Activated CD4-positive, alpha-beta T cell treated with anti-CD3 and anti-CD28 coated beads for 1 hour (primary cell): ENCODE measurements around the gene ADAMTSL1.
"Not testable (repeated sequence)": the region's sequence is repeated elsewhere in the genome, so short reads cannot be mapped to it uniquely, and the experiment has no call there.

Experiments used
- DNase-seq: peaks from one replicate; pipeline ENCODE4 v3.0.0-alpha.2; 2020

Gene ADAMTSL1

DNA sequence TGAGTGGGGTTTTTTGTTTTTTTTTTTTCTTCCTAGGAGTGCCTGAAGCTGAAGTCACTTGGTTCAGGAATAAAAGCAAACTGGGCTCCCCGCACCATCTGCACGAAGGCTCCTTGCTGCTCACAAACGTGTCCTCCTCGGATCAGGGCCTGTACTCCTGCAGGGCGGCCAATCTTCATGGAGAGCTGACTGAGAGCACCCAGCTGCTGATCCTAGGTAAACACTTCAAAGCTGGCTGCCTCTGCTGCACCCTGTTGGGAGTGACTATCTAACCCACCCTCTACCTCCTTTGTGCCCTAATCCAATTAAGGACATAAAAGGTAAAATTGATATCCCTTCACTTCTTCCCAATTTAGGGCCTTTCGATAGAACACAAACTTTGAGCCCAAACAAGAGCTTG, 352.3 kb downstream of the ADAMTSL1 start:
- no peak for DNase-seq

DNA sequence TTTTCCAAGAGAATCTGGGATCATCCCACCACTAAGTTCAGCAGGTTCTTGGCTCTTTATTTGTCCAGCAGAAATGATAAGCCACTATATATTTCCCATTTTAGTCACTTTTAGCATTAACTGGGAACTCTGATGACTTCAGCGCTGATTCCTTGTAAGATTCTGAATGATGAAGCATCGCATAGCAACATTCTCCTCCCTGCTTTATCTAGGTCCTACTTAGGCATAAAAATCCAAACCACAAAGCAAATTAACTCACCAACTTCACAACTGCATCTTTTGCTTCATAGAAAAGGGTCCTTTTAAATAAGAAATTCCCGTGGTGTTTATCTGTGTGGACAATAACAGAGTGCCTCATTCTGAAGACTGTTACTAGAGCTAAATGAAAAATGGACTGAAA, 355.1 kb downstream of the ADAMTSL1 start:
- DNase-seq: no peak

- no peak for DNase-seq
These were observed 355.9 kb downstream of the ADAMTSL1 start for GRCh38 chr9:18829873-18830272.

DNA sequence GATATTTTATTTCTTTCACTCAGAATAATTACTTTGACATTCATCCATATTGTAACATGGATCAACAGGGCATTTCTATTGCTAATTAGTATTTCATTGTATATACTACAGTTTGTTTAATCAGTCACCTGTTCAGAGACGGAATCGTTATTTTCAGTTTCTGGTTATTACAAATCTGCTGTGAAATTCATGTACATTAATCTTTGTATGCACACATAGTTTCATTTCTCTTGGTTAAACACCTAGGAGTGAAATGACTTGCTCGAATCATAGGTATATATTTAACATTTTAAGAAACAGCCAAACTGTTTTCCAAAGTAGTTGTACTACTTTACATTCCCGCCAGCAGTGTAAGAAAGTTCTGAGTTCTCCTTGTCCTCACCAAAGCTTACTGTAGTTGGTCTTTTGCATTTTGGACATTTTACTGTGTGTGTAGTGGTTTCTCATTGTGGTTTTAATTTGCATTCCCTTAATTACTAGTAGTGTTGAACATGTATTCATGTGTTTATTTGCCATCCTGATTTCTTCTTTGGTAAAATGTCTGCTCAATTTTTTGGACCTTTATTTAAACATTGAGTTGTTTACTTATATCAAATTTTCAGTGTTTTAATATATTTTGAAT, 360.9 kb downstream of the ADAMTSL1 start:
- DNase-seq: no peak

GRCh38 chr9:18837402-18837801, 363.4 kb downstream of the ADAMTSL1 start:
- DNase-seq: no peak

DNA sequence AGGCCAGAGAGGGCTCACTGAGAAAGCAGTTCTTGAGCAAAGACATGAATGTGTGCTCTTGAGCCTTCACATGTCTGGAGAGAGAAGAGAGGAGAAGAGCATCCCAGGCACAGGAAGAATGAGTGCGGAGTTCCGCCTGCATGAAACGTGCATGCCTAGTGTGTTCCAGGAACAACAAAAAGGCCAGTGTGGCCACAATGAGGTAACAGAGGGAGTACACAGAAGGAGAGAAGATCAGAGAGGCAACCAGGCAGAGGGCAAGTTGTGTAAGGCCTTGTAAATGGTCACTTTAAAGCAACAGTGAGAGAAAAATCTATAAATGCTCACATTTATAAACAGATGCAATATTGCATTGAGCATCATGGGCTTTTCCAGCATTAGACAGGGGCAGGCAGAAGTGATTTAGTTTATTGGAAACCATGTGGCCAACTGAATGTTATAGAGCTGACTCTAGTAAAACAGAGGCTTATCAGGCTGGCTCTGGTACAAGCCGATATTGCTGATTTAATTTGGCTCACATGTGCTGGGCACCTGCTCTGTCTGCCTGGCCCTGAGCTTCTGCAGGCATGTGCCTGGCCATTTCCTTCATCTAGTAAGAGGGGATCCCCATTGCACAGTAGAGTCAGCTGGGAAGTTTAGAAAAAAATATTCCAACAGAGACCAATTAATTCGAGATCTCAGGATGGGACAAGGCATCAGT, 373.8 kb downstream of the ADAMTSL1 start:
- DNase-seq: no peak

- DNase-seq: no peak
These were observed 374.7 kb downstream of the ADAMTSL1 start for GRCh38 chr9:18848657-18849056.

DNA sequence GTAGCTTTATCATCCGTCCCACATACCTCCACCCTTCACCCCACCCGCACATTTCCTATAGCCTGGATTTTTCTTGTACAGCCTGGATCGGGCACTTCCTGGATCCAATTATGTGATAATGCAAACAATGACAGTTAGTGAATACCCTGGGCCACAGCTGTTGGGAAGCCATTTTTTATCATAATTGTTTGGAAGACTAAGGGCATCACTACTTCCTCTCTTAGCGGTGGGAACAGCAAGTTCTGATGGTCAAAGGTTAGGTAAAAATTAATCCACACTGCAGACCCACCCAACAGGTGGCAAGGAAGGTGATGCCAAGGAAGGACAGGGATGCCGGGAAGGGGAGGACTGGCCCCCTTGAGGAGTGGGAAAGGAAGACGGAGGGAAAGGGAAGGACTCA, 375.3 kb downstream of the ADAMTSL1 start:
- no peak for DNase-seq

DNA sequence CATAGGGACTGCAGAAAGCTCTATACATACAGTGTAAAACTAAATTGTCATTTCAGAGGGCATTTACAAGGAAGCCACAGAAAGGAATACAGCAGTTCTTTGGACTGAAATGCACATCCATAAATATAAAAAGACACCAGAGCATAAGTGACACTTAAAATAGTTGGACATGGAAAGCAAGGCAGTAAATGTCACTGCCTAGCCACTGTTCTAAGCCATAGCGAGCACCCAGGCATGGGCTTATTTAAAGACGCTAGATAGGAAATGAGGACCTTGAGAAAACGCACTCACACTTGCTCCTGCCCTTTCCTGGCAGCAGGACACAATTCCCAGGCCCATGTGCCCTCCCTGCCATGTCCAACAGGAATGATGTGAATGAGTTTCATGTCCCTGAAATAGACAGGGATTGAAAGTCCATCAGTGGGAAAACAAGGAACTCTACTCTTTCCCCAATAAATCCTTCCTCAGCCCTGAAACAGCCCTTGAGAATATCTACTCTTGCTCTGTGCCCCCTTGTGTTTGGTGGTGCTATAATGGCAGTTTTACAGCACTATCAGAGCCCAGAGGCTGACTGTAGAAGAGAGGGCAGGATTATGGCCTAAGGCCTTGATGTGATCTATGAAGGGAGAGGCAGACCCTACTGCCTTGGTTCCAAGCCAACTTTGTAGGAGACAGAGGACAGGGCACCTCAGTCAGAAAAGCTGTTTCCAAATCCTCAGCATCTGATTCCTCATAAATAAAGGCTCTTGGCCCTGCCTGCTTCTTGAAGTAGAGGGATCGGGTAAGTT, 376.1 kb downstream of the ADAMTSL1 start:
- DNase-seq: no peak

- no peak for DNase-seq
These were observed 377.3 kb downstream of the ADAMTSL1 start for GRCh38 chr9:18851069-18851795.

GRCh38 chr9:18855656-18856055, 381.7 kb downstream of the ADAMTSL1 start:
- no peak for DNase-seq

DNA sequence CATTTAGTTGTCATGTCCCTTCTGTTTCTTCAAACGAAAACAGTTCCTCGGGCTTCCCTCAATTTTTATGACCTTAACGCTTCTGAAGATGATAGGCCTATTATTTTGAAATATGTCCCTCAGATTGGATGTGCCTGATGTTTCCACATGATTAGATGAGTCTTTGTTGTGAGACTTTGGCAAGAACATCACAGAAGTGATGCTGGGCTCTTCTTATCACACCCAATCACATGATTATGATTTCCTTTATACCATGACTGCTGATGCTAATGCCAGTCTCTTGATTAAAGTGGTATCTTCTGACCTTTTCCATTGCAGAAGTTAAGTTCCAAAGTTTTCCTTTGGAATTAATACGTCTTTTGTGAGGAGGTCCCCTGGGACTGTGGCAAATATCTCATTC, 383.4 kb downstream of the ADAMTSL1 start:
- no peak for DNase-seq

DNA sequence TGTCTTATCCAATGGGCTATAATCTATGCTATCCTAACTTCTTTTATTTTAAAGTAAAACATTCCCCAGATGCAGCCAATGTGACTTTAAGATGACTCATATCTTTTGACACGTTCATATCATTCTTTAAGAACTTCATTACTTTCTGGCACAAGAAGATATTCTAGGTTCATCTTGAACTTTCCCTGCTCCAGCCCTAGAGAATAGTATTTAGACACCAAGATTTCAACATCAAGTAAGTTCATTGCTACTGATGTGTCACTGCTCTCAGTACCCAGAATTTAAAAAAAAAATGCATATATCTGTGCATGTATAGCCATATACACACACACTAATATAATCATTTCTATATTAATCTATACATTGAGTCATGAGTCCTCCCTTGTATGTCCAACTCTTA, 383.8 kb downstream of the ADAMTSL1 start:
- no peak for DNase-seq

- DNase-seq: no peak
These were observed 387.9 kb downstream of the ADAMTSL1 start for GRCh38 chr9:18861609-18862544.

DNA sequence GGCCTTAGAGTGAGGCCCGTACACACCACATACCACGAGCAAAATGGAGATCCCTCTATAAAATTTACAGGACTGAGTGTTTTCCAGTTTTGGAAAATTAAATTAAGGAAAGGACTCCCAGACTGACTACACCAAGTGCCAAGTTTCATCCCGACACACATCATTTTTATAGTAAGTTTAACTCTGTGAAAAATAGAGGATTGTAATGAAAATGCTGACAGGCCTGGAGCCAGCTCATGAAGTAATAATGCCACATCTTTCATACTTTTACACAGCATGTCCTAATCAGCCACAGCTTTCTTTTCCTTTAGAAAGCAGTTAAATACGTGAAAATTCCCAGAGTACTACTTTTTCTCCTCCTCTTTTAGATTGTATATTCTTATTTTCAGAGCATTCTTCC, 389.8 kb downstream of the ADAMTSL1 start:
- DNase-seq: no peak

DNA sequence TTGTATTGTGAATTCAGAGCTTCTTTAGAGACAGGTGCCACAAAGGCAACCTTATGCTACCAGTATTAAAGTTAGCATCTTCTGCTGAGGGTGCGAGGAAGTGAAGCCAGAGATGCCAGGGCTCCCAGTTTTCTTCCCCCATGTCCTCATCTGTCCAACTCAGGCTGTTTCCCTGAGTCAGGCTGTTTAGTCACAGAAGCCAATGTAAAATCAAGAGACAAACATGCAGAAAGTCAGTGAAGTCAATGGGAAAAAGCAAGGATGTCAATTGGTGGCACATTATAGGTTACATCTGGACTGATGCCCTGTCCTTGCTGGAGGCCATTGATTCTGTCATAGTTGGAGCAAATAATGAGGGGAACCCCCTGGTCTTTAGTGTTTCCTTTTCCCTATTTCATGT, 390.6 kb downstream of the ADAMTSL1 start:
- DNase-seq: no peak

DNA sequence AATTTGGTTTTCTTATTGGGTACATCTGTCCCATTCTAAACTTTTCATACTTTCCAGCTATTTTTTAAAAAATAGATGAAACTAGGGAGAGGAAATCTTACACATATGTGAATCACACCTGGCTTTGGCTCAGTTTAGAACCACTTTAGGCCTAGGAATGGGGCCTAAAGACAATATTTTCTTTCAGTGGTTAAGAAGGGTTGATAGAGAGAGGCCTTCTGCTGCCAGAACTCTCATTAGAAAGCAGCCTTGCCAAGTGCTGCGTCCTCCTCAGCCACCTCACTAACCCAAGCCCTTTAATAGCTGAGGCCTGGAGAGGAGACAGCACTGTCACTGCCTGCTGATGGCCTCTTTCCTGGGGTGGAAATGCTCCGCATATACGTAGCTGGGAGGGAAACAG, 391.6 kb downstream of the ADAMTSL1 start:
- no peak for DNase-seq

DNA sequence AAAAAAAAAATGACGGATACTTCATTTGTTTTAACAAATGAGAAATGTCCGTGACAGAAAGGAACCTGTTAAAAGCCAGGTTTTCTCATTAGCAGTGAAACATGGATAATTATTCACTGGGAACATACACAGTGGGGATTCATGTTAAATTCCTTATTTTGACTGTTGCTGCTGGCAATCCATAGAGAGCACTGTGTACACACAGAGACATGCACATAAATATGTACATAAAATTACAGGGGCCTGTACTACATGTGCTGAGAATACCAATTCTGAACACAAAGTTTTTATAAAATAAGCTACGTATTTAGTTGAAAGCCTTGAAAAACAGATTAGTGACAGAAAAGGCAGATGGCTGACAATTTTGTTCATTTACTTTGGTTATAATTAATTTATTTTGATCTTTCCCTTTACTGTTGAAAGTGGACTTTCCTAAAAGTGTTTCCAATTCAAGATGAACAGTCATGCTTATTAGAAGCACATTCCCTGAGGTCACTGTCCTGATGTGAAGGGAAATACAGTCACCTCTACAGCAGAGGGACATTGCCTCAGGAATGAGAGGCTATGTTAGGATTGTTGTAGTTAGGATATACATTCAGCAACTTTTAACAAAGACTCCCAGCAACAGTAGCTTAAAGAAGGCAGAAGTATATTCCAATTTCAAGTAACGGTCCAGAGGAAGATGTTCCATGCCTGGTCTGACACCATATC, 392.3 kb downstream of the ADAMTSL1 start:
- no peak for DNase-seq

DNA sequence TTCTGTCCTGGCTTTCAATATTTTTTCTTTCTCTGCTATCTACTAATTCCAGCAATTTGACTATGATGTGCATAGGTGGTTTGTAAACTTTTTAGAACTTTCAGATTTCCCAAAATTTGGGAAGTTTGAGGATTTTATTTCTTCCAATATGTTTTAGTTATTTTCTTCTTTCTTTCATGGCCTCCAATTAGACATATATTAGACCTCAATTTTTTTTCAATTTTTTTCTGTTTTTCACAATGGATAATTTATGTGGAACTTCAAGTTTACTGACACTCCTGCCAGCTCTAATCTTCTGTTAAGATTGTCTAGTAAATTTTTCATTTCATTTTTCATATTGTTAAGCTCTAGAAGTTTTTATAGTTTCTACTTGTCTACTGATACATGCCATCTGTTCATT, 395.8 kb downstream of the ADAMTSL1 start:
- no peak for DNase-seq

DNA sequence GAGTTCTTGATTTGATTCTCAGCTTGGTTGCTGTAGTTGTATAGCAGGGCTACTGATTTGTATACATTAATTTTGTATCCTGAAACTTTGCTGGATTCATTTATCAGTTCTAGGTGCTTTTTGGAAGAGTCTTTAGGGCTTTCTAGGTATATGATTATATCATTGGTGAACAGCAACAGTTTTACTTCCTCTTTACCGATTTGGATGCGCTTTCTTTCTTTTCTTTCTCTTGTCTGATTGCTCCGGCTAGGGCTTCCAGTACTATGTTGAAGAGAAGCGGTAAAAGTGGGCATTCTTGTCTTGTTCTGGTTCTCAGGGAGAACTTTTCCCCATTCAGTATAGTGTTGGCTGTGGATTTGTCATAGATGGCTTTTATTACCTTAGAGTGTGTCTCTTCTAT, 400.1 kb downstream of the ADAMTSL1 start:
- no peak for DNase-seq

GRCh38 chr9:18874990-18875389, 401.0 kb downstream of the ADAMTSL1 start:
- not testable (repeated sequence) for DNase-seq

DNA sequence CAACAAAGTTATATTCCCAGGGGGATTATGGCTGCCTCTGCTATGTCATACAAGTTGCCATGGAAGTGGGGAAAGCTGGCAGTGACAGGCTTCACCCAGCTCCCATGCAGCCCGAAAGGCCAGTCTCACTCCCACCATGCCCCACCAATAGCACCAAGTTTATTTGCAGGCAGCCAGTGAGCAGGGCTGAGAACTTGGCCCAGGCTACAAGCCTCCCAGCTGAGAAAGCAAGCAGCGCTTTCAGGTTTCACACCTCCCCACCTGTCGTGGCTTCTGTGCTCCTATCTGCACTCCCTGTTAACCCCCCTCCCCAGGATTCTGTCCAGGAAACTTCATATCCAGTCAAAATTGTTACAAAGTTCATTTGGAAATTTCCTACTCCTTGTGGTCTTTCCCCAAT, 404.0 kb downstream of the ADAMTSL1 start:
- DNase-seq: no peak
